HG02884 (cell line): ENCODE data around the gene SLC18A3.

ENCODE experiments used
- ATAC-seq: cut with Tn5 transposase; IDR thresholded peaks from one replicate; pipeline ENCODE4 v1.9.1; 2021; ENCODE audit warnings: mild to moderate bottlenecking, moderate library complexity; ENCODE audit not compliant: unreplicated experiment

SLC18A3 gene

DNA sequence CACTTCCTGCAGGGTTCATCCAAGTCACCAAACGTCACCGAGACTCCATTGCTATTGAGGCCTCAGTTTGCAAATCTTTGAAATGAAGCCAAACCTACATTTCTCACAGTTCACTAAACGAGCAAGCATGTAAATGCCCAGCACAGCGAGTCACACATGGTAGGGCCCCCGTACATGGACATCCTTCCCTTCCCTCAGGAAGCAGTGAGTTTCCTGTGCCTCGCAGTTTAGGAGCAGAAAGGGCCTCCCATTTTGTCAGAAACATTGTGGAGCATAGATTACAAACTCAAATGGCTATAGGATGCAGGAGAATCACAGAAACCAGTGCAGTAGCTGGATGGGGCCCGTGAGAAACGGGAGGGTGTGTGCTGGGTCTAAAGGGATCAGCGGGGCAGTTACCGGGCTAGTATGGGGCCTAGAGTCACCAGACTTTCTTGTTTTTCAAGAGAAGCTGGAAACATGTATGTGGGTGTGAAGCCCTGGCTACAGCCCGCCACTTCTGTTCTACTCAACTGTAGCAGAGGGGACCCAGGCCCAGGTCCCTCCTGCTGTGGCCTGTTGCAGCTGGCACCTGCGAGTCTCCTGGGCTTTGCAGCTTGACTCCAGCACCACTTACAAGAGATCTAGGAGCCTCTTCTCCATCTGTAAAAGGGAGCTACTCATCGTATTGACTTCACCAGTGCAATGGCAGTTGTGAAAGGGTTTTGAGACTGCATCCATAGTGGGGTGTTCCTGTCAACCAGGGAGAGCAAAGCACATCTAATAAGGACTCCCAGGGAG lies 14.2 kb upstream of the SLC18A3 start:
- ATAC-seq: no peak

DNA sequence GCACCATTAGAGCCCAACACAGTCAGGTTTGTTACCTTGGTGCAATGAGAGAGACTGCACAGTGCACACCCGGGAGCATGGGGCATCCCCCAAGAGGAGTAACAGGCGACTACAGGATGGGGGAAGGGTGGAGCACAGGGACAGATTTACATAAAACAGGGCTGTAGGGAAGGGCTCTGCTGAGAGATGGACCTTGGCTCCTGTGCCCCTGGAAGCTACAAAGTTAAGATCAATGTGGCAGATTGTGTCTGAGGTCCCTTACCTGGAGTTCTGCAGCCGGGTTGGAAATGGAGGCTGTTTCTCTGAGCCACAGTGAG lies 13.7 kb upstream of the SLC18A3 start:
- ATAC-seq: no peak

DNA sequence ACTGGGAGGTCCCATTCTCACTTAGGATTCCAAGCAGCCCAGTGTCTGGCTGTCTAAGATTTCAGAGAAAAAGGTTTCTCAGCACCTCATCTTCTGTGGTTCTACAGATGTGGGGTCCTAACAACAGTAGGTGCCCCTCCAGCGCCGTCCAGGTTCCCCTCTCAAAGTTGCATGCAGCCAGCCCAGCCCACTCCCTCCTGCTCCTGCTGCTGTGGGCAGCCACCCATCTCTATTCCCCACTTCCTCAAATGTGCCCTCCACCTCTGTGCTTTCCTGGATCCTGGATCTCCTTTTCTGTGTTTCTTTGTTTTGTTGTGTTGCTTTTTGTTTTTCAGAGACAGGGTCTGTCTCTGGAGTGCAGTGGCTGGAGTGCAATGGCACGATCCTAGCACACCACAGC lies 13.3 kb upstream of the SLC18A3 start:
- no peak for ATAC-seq

GRCh38 chr10:49597426-49598163 lies 12.5 kb upstream of the SLC18A3 start:
- no peak for ATAC-seq

- ATAC-seq: no peak
Observed at GRCh38 chr10:49598164-49598856, 11.8 kb upstream of the SLC18A3 start.

DNA sequence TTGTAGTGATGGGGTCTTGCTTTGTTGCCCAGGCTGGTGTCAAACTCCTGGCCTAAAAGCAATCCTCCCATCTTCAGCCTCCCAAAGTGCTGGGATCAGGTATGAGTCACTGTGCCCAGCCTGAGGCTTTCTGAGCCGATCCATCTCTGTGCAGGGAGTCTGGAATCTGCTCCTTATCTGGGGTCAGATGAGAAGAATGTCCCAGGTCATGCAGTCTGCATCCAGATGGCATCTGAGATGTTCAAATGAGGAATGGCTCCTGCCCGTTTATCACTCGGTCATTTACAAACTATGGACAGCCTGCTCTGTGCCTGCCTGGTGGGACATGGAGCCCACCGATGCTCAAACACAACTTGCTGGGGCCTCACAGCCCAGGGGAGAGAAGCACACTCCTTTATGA lies 11.1 kb upstream of the SLC18A3 start:
- ATAC-seq: no peak

DNA sequence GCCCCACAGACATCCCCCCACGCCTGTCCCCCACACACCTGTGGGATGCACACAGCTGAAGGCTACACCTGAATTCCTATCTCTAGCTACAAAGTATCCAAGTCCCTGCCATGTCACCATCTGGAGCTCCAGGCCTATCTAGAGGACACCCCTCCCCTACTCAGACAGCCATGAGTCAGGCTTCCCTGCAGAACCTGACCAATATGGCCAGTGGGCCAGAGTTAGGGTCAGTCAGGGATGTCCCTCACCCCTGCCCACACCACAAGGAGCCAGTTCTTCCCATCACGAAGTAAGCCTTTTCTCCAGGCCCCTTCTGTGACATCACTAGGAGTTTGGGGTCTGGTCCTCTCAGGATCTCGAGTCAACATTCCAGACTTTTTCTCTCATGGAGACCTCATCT lies 10.6 kb upstream of the SLC18A3 start:
- ATAC-seq: no peak

DNA sequence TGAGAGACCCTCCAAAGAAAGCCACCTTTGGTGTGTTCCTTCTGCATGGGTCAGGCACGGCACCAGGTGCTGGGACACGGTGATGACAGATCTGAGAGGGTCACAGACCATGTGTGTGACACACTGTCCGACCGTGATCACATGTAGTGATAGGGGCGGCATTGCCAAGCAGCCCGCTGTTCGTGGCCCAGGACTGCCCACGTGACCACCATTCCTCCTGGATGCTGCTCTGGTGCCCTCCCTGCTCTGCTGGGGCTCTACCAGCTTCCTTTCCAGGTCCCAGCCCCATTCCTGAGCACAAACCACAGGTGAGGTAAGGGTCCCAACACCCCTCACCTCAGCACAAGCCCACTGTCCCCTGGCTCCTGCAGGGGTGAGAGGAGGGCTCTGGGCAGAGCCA lies 10.1 kb upstream of the SLC18A3 start:
- no peak for ATAC-seq

DNA sequence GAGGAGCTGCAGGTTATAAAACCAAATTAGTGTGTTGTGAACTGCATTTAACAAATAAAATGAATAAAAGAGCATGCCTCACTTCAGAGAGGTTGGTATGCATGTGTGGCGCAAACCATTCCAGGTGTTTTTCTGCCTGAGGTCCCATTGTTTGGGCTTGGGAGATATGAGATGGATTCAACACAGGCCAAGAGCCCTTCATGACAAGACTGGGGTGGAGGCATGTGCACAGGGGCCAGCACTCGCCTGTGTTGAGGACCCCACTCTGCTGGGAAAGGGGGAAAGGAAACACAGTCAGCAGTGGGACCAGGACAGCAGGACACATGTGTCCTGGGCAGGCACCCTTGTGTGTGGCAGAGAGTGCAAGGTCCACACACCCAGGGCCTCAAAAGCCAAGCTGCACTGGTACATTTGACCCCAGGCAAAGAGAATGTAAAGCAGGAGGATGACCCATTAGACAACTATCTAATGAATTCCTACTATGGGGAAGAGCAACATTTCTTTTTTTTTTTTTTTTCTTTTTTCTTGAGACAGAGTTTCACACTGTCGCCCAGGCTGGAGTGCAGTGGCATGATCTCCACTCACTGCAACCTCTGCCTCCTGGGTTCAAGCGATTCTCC lies 9.2 kb upstream of the SLC18A3 start:
- no peak for ATAC-seq

GRCh38 chr10:49601857-49602256 lies 8.3 kb upstream of the SLC18A3 start:
- no peak for ATAC-seq

- no peak for ATAC-seq
Observed at GRCh38 chr10:49602380-49603023, 7.6 kb upstream of the SLC18A3 start.

- ATAC-seq: no peak
Observed at GRCh38 chr10:49605216-49605938, 4.7 kb upstream of the SLC18A3 start.

GRCh38 chr10:49605939-49606509 lies 4.1 kb upstream of the SLC18A3 start:
- no peak for ATAC-seq

DNA sequence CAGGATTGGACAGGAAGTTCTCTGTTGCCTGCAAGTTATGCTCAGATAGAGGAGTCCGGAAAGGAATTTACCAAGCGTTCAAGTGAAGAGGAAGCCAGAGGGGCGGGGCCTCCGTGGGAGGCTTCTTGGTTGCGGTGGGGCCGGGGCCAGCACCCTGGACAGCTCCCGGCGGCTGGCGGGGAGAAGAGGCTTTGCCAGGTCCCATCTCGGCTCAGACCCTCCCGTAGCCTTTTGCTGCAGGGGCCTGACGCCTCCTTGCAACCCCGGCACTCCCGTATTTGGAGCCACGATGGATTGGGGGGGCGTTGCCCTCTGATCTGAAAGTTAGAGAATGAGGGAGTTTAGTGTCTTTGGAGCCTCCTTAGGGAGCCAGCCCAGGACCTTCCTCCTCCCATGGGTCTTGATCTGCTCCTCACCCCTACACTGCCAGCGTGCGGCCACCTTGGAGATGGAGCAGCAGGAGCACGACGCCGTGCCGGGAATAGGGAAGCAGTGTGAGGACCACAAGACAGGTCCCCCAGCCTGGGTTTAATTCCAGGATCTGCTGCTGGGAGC lies 3.1 kb upstream of the SLC18A3 start:
- ATAC-seq: no peak

- ATAC-seq: no peak
Observed at GRCh38 chr10:49608166-49609005, 1.7 kb upstream of the SLC18A3 start.

- no peak for ATAC-seq
Observed at GRCh38 chr10:49609006-49609282, 1.2 kb upstream of the SLC18A3 start.

DNA sequence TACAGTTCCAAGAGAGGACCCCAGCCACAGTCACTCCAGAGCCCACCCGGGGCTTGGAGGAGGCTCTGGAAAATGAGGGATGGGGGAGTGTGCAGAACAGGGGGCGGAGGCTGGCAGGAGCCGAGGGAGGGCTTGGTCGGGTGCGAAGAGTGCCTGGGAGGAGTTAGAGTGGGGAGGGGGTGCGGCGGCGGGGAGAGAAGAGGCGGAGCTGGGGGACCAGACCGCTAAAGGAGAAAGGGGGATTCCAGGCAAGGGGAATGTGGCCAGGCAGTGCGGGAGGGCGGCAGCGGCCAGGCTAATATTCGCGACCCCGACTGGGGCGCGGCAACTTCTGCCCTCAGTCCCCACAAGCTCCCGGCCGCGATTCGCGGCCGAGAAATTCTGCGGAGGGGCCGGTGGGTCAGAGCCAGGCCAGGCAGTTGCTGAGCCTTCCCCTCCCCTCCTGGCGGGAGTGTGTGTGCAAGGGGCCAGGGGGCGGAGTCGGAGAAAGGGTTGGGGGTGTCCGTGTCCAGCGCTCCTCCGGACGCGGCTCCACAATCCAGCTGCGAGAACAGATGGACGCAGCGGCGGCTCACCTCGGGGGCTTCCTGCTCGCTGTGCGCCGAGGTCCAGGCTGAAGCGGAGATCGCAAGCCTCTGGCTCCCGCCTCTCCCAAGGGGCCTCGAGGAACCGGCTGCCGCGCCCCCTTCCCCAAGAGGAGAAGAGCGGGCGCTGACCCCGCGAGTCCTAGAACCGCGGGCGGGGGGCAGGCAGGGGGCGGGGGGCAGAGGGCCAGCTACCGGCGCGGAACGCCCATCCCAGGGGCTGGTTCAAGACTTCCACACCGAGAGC lies 612 bp upstream of the SLC18A3 start:
- no peak for ATAC-seq

GRCh38 chr10:49610458-49611165 lies 502 bp downstream of the SLC18A3 start:
- no peak for ATAC-seq
